OCI-LY7 (cell line): ENCODE results near the gene ITPKA. TPM values are rescaled to one million over a fixed set of nuclear protein-coding genes. Genes with fewer than 3 reads are reported as not detected.

Experiments used
- BruUV-seq: library from RNA; stranded (reverse); fragments of 400-500 nt; replicated peaks from 2 replicates; lab custom pipeline; 2021; lab: Mats Ljungman, UMichigan
- CTCF ChIA-PET: fragments of 300-600 bp; sonication (Branson Sonifier 250); formaldehyde crosslinking; loops from one replicate; lab custom pipeline; 2022; ENCODE audit warnings: antibody characterized with exemption; ENCODE audit not compliant: unreplicated experiment; lab: Charles Lee
- POLR2A ChIA-PET: fragments of 300-600 bp; sonication (Branson Sonifier 250); formaldehyde crosslinking; loops from one replicate; lab custom pipeline; 2022; ENCODE audit warnings: antibody characterized with exemption; lab: Charles Lee
- DNase-seq: peaks from one replicate; pipeline ENCODE4 v3.0.0-alpha.2; 2015; ENCODE audit warnings: low spot score
- H2AFZ ChIP-seq: fragments of 200-600 bp; sonication (generic), shearing (Covaris generic); 2 replicates; pipeline ENCODE4 v1.6.1; 2014; ENCODE audit warnings: mild to moderate bottlenecking, antibody characterized with exemption, low read length, moderate library complexity
- H3K27ac ChIP-seq: fragments of 200-600 bp; sonication (generic); 2 replicates; pipeline ENCODE4 v1.5.1; 2014; ENCODE audit warnings: mixed run types, low read depth, mild to moderate bottlenecking, moderate library complexity, low read length, inconsistent platforms; ENCODE audit not compliant: poor library complexity, severe bottlenecking
- H3K36me3 ChIP-seq: fragments of 200-600 bp; sonication (generic); 2 replicates; pipeline ENCODE4 v1.6.1; 2014; ENCODE audit warnings: mild to moderate bottlenecking, antibody characterized with exemption, low read length, moderate library complexity, mixed read lengths; ENCODE audit not compliant: insufficient read depth
- H3K4me1 ChIP-seq: fragments of 200-600 bp; sonication (generic); 2 replicates; pipeline ENCODE4 v1.5.1; 2014; ENCODE audit warnings: mild to moderate bottlenecking, low read length; ENCODE audit not compliant: insufficient read depth, poor library complexity, severe bottlenecking
- H3K4me2 ChIP-seq: fragments of 200-600 bp; sonication (generic); 2 replicates; pipeline ENCODE4 v1.6.1; 2014; ENCODE audit warnings: mild to moderate bottlenecking, low read length
- H3K4me3 ChIP-seq: fragments of 200-600 bp; sonication (generic); 2 replicates; pipeline ENCODE4 v1.5.1; 2014; ENCODE audit warnings: mild to moderate bottlenecking, low read depth, low read length; ENCODE audit not compliant: poor library complexity, severe bottlenecking
- H3K79me2 ChIP-seq: fragments of 200-600 bp; sonication (generic); 2 replicates; pipeline ENCODE4 v1.6.1; 2016; ENCODE audit warnings: low read depth, mild to moderate bottlenecking, low read length, moderate library complexity, mixed read lengths; ENCODE audit not compliant: insufficient read depth
- H3K9me2 ChIP-seq: fragments of 200-600 bp; sonication (generic); 2 replicates; pipeline ENCODE4 v1.6.1; 2016; ENCODE audit warnings: mild to moderate bottlenecking, low read length, mixed read lengths; ENCODE audit not compliant: insufficient read depth
- H3K9me3 ChIP-seq: fragments of 200-600 bp; sonication (generic); 2 replicates; pipeline ENCODE4 v1.6.1; 2014; ENCODE audit warnings: mild to moderate bottlenecking, mixed run types, low read length, mixed read lengths
- H4K20me1 ChIP-seq: fragments of 200-600 bp; sonication (generic); 2 replicates; pipeline ENCODE4 v1.6.1; 2014; ENCODE audit warnings: mild to moderate bottlenecking, antibody characterized with exemption, low read length, moderate library complexity, mixed read lengths; ENCODE audit not compliant: insufficient read depth
- CTCF ChIP-seq: fragments of 200-600 bp; sonication (generic); conservative IDR thresholded peaks from 2 replicates; pipeline ENCODE4 v1.5.1; 2014; ENCODE audit warnings: mild to moderate bottlenecking, antibody characterized with exemption, low read length, moderate library complexity, mixed read lengths
- EZH2phosphoT487 ChIP-seq: fragments of 200-600 bp; sonication (generic); IDR thresholded peaks from 2 replicates; pipeline ENCODE4 v1.6.1; 2018; ENCODE audit warnings: low read depth, borderline replicate concordance, mild to moderate bottlenecking, mixed run types, antibody characterized with exemption, low read length, moderate library complexity, mixed read lengths
- intact Hi-C: fragments of 100-400 bp; cut with micrococcal nuclease; formaldehyde crosslinking; loops from one replicate; pipeline ENCODE4 v1.10.0; 2022; ENCODE audit not compliant: unreplicated experiment
- total RNA-seq, 2 experiments: library from RNA; depleted of rRNA in 1 of 2; stranded (reverse); fragments of >200 nt in 1 of 2; shearing (Covaris generic) in 1 of 2; gene quantifications; 2 replicates each; pipeline ENCODE4 v1.2.3, GENCODE V29; 2014 to 2022

ITPKA gene
- total RNA-seq, 2 experiments from 2014 or later: not detected

DNA sequence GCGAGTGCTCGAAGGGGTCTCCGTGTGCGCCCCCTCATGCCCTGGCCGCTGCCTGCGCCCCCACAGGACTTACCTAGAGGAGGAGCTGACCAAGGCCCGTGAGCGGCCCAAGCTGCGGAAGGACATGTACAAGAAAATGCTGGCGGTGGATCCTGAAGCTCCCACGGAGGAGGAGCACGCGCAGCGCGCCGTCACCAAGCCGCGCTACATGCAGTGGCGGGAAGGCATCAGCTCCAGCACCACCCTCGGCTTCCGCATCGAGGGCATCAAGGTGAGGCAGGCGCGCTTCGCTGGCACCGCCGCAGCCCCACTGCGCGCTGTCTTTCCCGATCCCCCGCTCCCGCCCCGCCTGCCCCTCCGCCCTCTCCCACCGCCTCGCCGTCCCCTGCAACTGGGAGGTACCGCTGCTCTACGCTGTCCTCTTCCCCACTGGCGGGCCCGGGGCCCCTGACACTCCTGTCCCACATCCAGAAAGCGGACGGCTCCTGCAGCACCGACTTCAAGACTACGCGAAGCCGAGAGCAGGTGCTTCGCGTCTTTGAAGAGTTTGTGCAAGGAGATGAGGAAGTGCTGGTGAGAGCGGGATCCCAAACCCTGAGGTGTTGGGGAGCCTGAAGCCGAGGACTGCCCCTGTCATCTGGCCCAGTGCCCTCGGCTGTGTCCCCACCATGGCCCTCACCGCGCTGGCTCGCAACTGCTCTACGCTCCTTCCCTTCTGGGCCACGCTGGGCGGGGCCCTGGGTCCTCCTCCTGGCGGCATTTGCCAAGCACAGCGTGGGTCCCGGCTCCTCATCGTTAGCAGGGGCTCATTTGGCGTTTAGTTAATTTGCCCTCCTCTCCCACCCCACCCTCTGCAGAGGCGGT is 8.5 kb downstream of the ITPKA start:
- H3K4me3 ChIP-seq: no peak overlapping the region
- H3K4me1 ChIP-seq: no peaks in the 10 kb centered on the region
- H3K4me2 ChIP-seq: peak overlapping the region; percentile 25
- no peaks in the 10 kb centered on the region for H3K9me3 ChIP-seq
- H3K79me2 ChIP-seq: no peaks in the 10 kb centered on the region
- H2AFZ ChIP-seq: no peak overlapping the region
- H3K36me3 ChIP-seq: no peaks in the 10 kb centered on the region
- ChIA-PET POLR2A (no interaction called here), CTCF (no interaction called here)
- BruUV-seq: no TSS peak
- H3K9me2 ChIP-seq: no peaks in the 10 kb centered on the region
- no peaks in the 10 kb centered on the region; the same call in 1 of the 2 replicates for H4K20me1 ChIP-seq
- intact Hi-C loops: no loop called here
- no peak for TF ChIP-seq CTCF
- TF ChIP-seq EZH2phosphoT487: no peak
- DNase-seq: no peak
- no peak overlapping the region for H3K27ac ChIP-seq

- no peaks in the 10 kb centered on the region for H3K9me2 ChIP-seq
- no peaks in the 10 kb centered on the region for H3K36me3 ChIP-seq
- BruUV-seq: no TSS peak
- DNase-seq: no peak
- no peak overlapping the region for H2AFZ ChIP-seq
- intact Hi-C loops: no loop called here
- H3K4me1 ChIP-seq: no peaks in the 10 kb centered on the region
- POLR2A ChIA-PET: no interaction called here
- no peaks in the 10 kb centered on the region for H3K79me2 ChIP-seq
- H4K20me1 ChIP-seq: no peaks in the 10 kb centered on the region; the same call in 1 of the 2 replicates
- H3K9me3 ChIP-seq: no peaks in the 10 kb centered on the region
- TF ChIP-seq EZH2phosphoT487: no peak
- no peak for TF ChIP-seq CTCF
- no peak overlapping the region for H3K4me3 ChIP-seq
- H3K27ac ChIP-seq: no peak overlapping the region
- peak overlapping the region; percentile 25; the same call in 1 of the 2 replicates for H3K4me2 ChIP-seq
- CTCF ChIA-PET: no interaction called here
Observed at GRCh38 chr15:41502795-41503668, 9.4 kb downstream of the ITPKA start.
